Heart right ventricle (tissue), 16 donors: Measurements from ENCODE around the gene HBG1. TPM values are rescaled to one million over a fixed set of nuclear protein-coding genes. Genes with fewer than 3 reads are reported as not detected.

Source experiments
- ATAC-seq, 8 donors: fragments of 200-7000 bp; cut with Tn5 transposase; one replicate each; pipeline ENCODE4 v1.9.1; 2020; ENCODE audit warnings: mild to moderate bottlenecking in 8 of 8, moderate library complexity in 8 of 8, moderate number of reproducible peaks in 1 of 8
- DNase-seq, 2 donors: peaks; one replicate each; pipeline ENCODE4 v3.0.0-alpha.2; 2020
- H3K27ac ChIP-seq, 10 donors: fragments of 200-600 bp; sonication (generic) in 2 of 10; one replicate each; pipeline versions ENCODE4 v1.5.0 to v1.8.0; 2020 to 2022; ENCODE audit warnings: mild to moderate bottlenecking in 3 of 10
- H3K27me3 ChIP-seq, 7 donors: fragments of 200-600 bp; one replicate each; pipeline ENCODE4 v1.8.0; 2021 to 2022; ENCODE audit warnings: mild to moderate bottlenecking in 2 of 7
- H3K36me3 ChIP-seq, 9 donors: fragments of 200-600 bp; sonication (generic) in 1 of 9; one replicate each; pipeline versions ENCODE4 v1.5.0 to v1.8.0; 2020 to 2022; ENCODE audit warnings: mild to moderate bottlenecking in 2 of 9
- H3K4me1 ChIP-seq, 9 donors: fragments of 200-600 bp; sonication (generic) in 1 of 9; one replicate each; pipeline versions ENCODE4 v1.5.0 to v1.8.0; 2020 to 2022; ENCODE audit warnings: mild to moderate bottlenecking in 4 of 9
- H3K4me3 ChIP-seq, 10 donors: fragments of 200-600 bp; sonication (generic) in 2 of 10; one replicate each; pipeline versions ENCODE4 v1.5.0 to v1.8.0; 2020 to 2022; ENCODE audit warnings: mild to moderate bottlenecking in 7 of 10, moderate library complexity in 2 of 10
- H3K9me3 ChIP-seq, 11 donors: fragments of 200-600 bp in 10 of 11; sonication (generic) in 2 of 11; one replicate each; pipeline versions ENCODE4 v1.5.0 to v1.8.0; 2013 to 2022; ENCODE audit warnings: mild to moderate bottlenecking in 2 of 11, control low read depth in 1 of 11, moderate library complexity in 1 of 11
- CTCF ChIP-seq, 9 donors: fragments of 200-600 bp; sonication (generic) in 2 of 9; IDR thresholded peaks; one replicate each; pipeline versions ENCODE4 v1.5.0 to v1.8.0; 2021 to 2022; ENCODE audit warnings: antibody characterized with exemption in 9 of 9, mild to moderate bottlenecking in 5 of 9, moderate library complexity in 1 of 9
- WGBS, 2 donors: extraction: QIAGEN DNeasy Blood & Tissue Kit; methylation state at CpG; one replicate each; pipeline ENCODE4 v1.1.7; 2013; ENCODE audit warnings: inconsistent platforms in 1 of 2; 5-methylcytosine and 5-hydroxymethylcytosine counted together
- intact Hi-C, 10 donors: fragments of 100-400 bp; cut with DNase I; formaldehyde crosslinking; loops; one replicate each; pipeline versions ENCODE4 v1.11.1 to v1.14.2; 2022
- polyA plus RNA-seq, 2 donors: library from polyadenylated mRNA; stranded (reverse); fragments of 200-250 nt; gene quantifications; one replicate each; pipeline ENCODE4 v1.2.3, GENCODE V29; 2013
- total RNA-seq, 10 donors: library from RNA; stranded (reverse); fragmentation: NEBNext Ultra II Directional in 3 of 10; extraction: Animal tissue kit (Norgen Biotek cat#: 25700) in 3 of 10; gene quantifications; one replicate each; pipeline versions ENCODE4 v1.2.1 to v1.2.4, GENCODE V29; 2021 to 2023
- donor health status: Arrhythmogenic right ventricular cardiomyopathy.
- donor health status: ischemic (EF 13 %, LVEDD 7.1; RV severe dilation, severe dysfunction).
- donor health status: healthy with polysubstance abuse.
- donor health status: DM: no; HTN: yes; CAD: no.
- donor health status: DM: no; HTN: no; CAD: no.
- donor health status: ischemic (EF 25% LVEDD 6.9; RV normal size, moderate dysfunction).
- donor health status: ischemic (EF 25% LVEDD 5.7; RV mildly dilated, moderate dysfunction).
- donor health status: healthy.
- donor health status: DM: yes; HTN: yes; CAD: no.
- donor health status: Ischemic cardiomyopathy.
- donor health status: ischemic (EF 35%, LVEDD 5.7; RV mildly dilated, moderate dysfunction).
- donor health status: nonischemic (EF 11% LVEDD 7.7; RV severe dilation, severe dysfunction).
- donor health status: DM: yes; HTN: yes; CAD: no.
- donor health status: PGD.
- donor health status: ischemic (EF 29% LVEDD 5.4; RV normal size, mild dysfunction).
- donor health status: nonischemic (EF 23%, LVEDD 6.1; RV moderate dilation, normal function).

Gene HBG1
- total and polyA plus RNA-seq, 12 donors, result 0.20 to 0.30 TPM; not detected in 10

- Histone ChIP-seq H3K36me3 (no peaks in the 10 kb centered on the region), H3K4me3 (no peak overlapping the region), H3K27ac (no peak overlapping the region), H3K27me3 (peaks cover 0 to 8% (median 0%) of the 10 kb centered on the region in 7 donors), H3K9me3 (no peaks in the 10 kb centered on the region), H3K4me1 (no peaks in the 10 kb centered on the region)
- ATAC-seq (no peak), DNase-seq (no peak)
- WGBS, 2 donors, result 69 to 74% methylated on average over 7 of the region's 7 CpGs
- no peak for TF ChIP-seq CTCF (IDR thresholded peaks at IDR 0.05)
- intact Hi-C loops, result no loop called here
Observed at GRCh38 chr11:5242933-5243815, 6.5 kb downstream of the HBG1 start.

- TF ChIP-seq CTCF (IDR thresholded peaks at IDR 0.05), result no peak
- 59 to 63% methylated on average over 2 of the region's 2 CpGs for WGBS, 2 donors
- no peak for ATAC-seq
Observed at GRCh38 chr11:5242208-5242607, 7.4 kb downstream of the HBG1 start.

GRCh38 chr11:5241458-5241857, 8.2 kb downstream of the HBG1 start:
- intact Hi-C loops, result no loop called here
- Histone ChIP-seq H3K4me1 (no peaks in the 10 kb centered on the region), H3K9me3 (no peaks in the 10 kb centered on the region), H3K36me3 (no peaks in the 10 kb centered on the region), H3K27ac (no peak overlapping the region), H3K4me3 (no peak overlapping the region), H3K27me3 (peaks cover 0 to 8% (median 0%) of the 10 kb centered on the region in 7 donors)
- ATAC-seq (no peak), DNase-seq (no peak)
- TF ChIP-seq CTCF (IDR thresholded peaks at IDR 0.05), result no peak
- WGBS, 2 donors, result 53 to 58% methylated on average over 3 of the region's 3 CpGs

More at GRCh38 chr11:5242208-5242607, 7.4 kb downstream of the HBG1 start:
- H3K36me3 ChIP-seq, result no peaks in the 10 kb centered on the region
- H3K9me3 ChIP-seq, result no peaks in the 10 kb centered on the region
- H3K4me3 ChIP-seq, result no peak overlapping the region
- no peak overlapping the region for H3K27ac ChIP-seq
- no peak for DNase-seq
- intact Hi-C loops, result no loop called here
- H3K4me1 ChIP-seq, result no peaks in the 10 kb centered on the region
- peaks cover 0 to 8% (median 0%) of the 10 kb centered on the region in 7 donors for H3K27me3 ChIP-seq

GRCh38 chr11:5240458-5240857, 9.2 kb downstream of the HBG1 start:
- Histone ChIP-seq H3K36me3 (no peaks in the 10 kb centered on the region), H3K27ac (no peak overlapping the region), H3K4me3 (no peak overlapping the region), H3K4me1 (no peaks in the 10 kb centered on the region), H3K27me3 (peaks cover 0 to 8% (median 0%) of the 10 kb centered on the region in 7 donors), H3K9me3 (no peaks in the 10 kb centered on the region)
- TF ChIP-seq CTCF (IDR thresholded peaks at IDR 0.05), result no peak
- intact Hi-C loops, result no loop called here
- no peak for DNase-seq
- ATAC-seq, result no peak
- 59 to 77% methylated on average over 2 of the region's 2 CpGs for WGBS, 2 donors
